Liver (tissue), 9 donors: ENCODE measurements around the gene PPM1L. TPM values are rescaled to one million over a fixed set of nuclear protein-coding genes. Genes with fewer than 3 reads are reported as not detected.

Experiments used
- DNase-seq: peaks from one replicate; pipeline ENCODE4 v3.0.0-alpha.2; 2017; ENCODE audit warnings: low spot score
- H3K27ac ChIP-seq, 2 donors: one replicate each; pipeline ENCODE4 v1.7.0; 2013; ENCODE audit warnings: inconsistent platforms in 2 of 2, low read length in 2 of 2, control low read depth in 1 of 2, low read depth in 1 of 2, mild to moderate bottlenecking in 1 of 2
- H3K27me3 ChIP-seq, 4 donors: one replicate each; pipeline versions ENCODE4 v1.6.1 to v1.7.0; 2013; ENCODE audit warnings: low read length in 3 of 4, inconsistent platforms in 1 of 4, mild to moderate bottlenecking in 1 of 4, moderate library complexity in 1 of 4; ENCODE audit not compliant: control insufficient read depth in 4 of 4, insufficient read depth in 4 of 4
- H3K36me3 ChIP-seq, 4 donors: one replicate each; pipeline versions ENCODE4 v1.6.1 to v1.7.0; 2013; ENCODE audit warnings: low read length in 3 of 4, mild to moderate bottlenecking in 3 of 4, low read depth in 1 of 4, moderate library complexity in 1 of 4; ENCODE audit not compliant: control insufficient read depth in 4 of 4, insufficient read depth in 3 of 4
- H3K4me1 ChIP-seq, 4 donors: one replicate each; pipeline versions ENCODE4 v1.6.1 to v1.7.0; 2013; ENCODE audit warnings: low read length in 3 of 4, mild to moderate bottlenecking in 3 of 4, moderate library complexity in 1 of 4; ENCODE audit not compliant: control insufficient read depth in 4 of 4, insufficient read depth in 4 of 4
- H3K4me3 ChIP-seq, 3 donors: one replicate each; pipeline versions ENCODE4 v1.6.1 to v1.7.0; 2013; ENCODE audit warnings: low read length in 3 of 3, control low read depth in 1 of 3, low read depth in 1 of 3, mild to moderate bottlenecking in 1 of 3
- H3K9ac ChIP-seq, 2 donors: one replicate each; pipeline ENCODE4 v1.7.0; 2013; ENCODE audit warnings: low read length in 2 of 2, mild to moderate bottlenecking in 2 of 2, moderate library complexity in 2 of 2, control low read depth in 1 of 2, low read depth in 1 of 2
- H3K9me3 ChIP-seq, 4 donors: one replicate each; pipeline versions ENCODE4 v1.6.1 to v1.7.0; 2013; ENCODE audit warnings: low read length in 3 of 4; ENCODE audit not compliant: control insufficient read depth in 4 of 4
- EGR1 ChIP-seq, 2 donors: IDR thresholded peaks; 2 replicates each; pipeline ENCODE4 v1.6.1; 2016 to 2018; ENCODE audit warnings: antibody characterized with exemption in 2 of 2, low read depth in 2 of 2
- FOXA1 ChIP-seq: IDR thresholded peaks from 2 replicates; pipeline ENCODE4 v1.6.1; 2016; ENCODE audit warnings: antibody characterized with exemption
- FOXA2 ChIP-seq: IDR thresholded peaks from 2 replicates; pipeline ENCODE4 v1.6.1; 2016; ENCODE audit warnings: antibody characterized with exemption
- GABPA ChIP-seq, 2 donors: IDR thresholded peaks in 1 of 2; conservative IDR thresholded peaks in 1 of 2; 2 replicates each; pipeline ENCODE4 v1.6.1; 2016; ENCODE audit warnings: antibody characterized with exemption in 2 of 2, mild to moderate bottlenecking in 1 of 2, moderate library complexity in 1 of 2
- HNF4A ChIP-seq, 2 donors: conservative IDR thresholded peaks; 2 replicates each; pipeline ENCODE4 v1.6.1; 2016; ENCODE audit warnings: antibody characterized with exemption in 2 of 2, mild to moderate bottlenecking in 2 of 2
- HNF4G ChIP-seq: IDR thresholded peaks from 2 replicates; pipeline ENCODE4 v1.6.1; 2016; ENCODE audit warnings: antibody characterized with exemption
- JUND ChIP-seq, 2 donors: IDR thresholded peaks; 2 replicates each; pipeline ENCODE4 v1.6.1; 2016; ENCODE audit warnings: antibody characterized with exemption in 2 of 2
- NR2F2 ChIP-seq: IDR thresholded peaks from 2 replicates; pipeline ENCODE4 v1.6.1; 2016; ENCODE audit warnings: antibody characterized with exemption
- RXRA ChIP-seq, 2 donors: IDR thresholded peaks; 2 replicates each; pipeline ENCODE4 v1.6.1; 2017 to 2018; ENCODE audit warnings: antibody characterized with exemption in 2 of 2, mild to moderate bottlenecking in 1 of 2
- SP1 ChIP-seq: IDR thresholded peaks from 2 replicates; pipeline ENCODE4 v1.6.1; 2018; ENCODE audit warnings: antibody characterized with exemption, mild to moderate bottlenecking
- TAF1 ChIP-seq: conservative IDR thresholded peaks from 2 replicates; pipeline ENCODE4 v1.6.1; 2016; ENCODE audit warnings: antibody characterized with exemption, mild to moderate bottlenecking
- YY1 ChIP-seq: IDR thresholded peaks from 2 replicates; pipeline ENCODE4 v1.6.1; 2016; ENCODE audit warnings: antibody characterized with exemption, mild to moderate bottlenecking
- WGBS: extraction: QIAGEN DNeasy Blood & Tissue Kit; methylation state at CpG from one replicate; pipeline ENCODE4 v1.1.7; 2013; 5-methylcytosine and 5-hydroxymethylcytosine counted together
- polyA plus RNA-seq, 2 donors: library from polyadenylated mRNA; stranded (reverse) in 1 of 2; unstranded in 1 of 2; fragments of 200-250 nt in 1 of 2; fragments of >200 nt in 1 of 2; fragmentation: Nextera tagmentation in 1 of 2; extraction: Ambion mirVana in 1 of 2; gene quantifications; one replicate each; pipeline versions ENCODE4 v1.2.1 to v1.2.3, GENCODE V29; 2013 to 2015
- total RNA-seq, 2 donors: library from RNA; depleted of rRNA; stranded (reverse); fragments of >200 nt; gene quantifications; one replicate each; pipeline ENCODE4 v1.2.3, GENCODE V29; 2014
- TF ChIP-seq, protein P1 (sequence below): IDR thresholded peaks from 2 replicates; pipeline ENCODE4 v1.6.1; 2016; ENCODE audit warnings: antibody characterized with exemption, mild to moderate bottlenecking
- TF ChIP-seq, protein P2 (sequence below): IDR thresholded peaks from 2 replicates; pipeline ENCODE4 v1.6.1; 2016; ENCODE audit warnings: antibody characterized with exemption
- TF ChIP-seq, protein P3 (sequence below): fragments of 150-350 bp; IDR thresholded peaks from 2 replicates; pipeline ENCODE4 v1.5.1; 2017; ENCODE audit warnings: improper control_type of control experiment, low read depth, low read length; ENCODE audit not compliant: missing input control
- TF ChIP-seq, protein P4 (sequence below): IDR thresholded peaks from 2 replicates; pipeline ENCODE4 v1.6.1; 2016; ENCODE audit warnings: antibody characterized with exemption
- donor health status: healthy.
- donor health status: healthy.
- donor health status: healthy.
- donor health status: healthy.
- donor health status: healthy.

The PPM1L gene
- total and polyA plus RNA-seq, 4 donors, result 1.6 to 8.5 (median 4.8) TPM

GRCh38 chr3:161066930-161067329 is 310.9 kb downstream of the PPM1L start:
- Histone ChIP-seq H3K27ac (no peak overlapping the region), H3K9ac (no peak overlapping the region), H3K27me3 (no peaks in the 10 kb centered on the region), H3K4me3 (no peak overlapping the region), H3K9me3 (no peaks in the 10 kb centered on the region), H3K4me1 (no peaks in the 10 kb centered on the region), H3K36me3 (peaks cover 0 to 4% (median 0%) of the 10 kb centered on the region in 4 donors)
- TF ChIP-seq NR2F2 (no peak), YY1 (no peak), HNF4G (no peak), RXRA (IDR thresholded peaks at IDR 0.05) (no peak), GABPA (IDR thresholded peaks at IDR 0.05 in 1 of 2, conservative IDR thresholded peaks at IDR 0.05 in 1 of 2) (no peak), TAF1 (no peak), HNF4A (conservative IDR thresholded peaks at IDR 0.05) (no peak), FOXA1 (no peak), JUND (IDR thresholded peaks at IDR 0.05) (no peak), EGR1 (IDR thresholded peaks at IDR 0.05; ENCODE audit: low read depth in 2 of 2) (no peak), SP1 (no peak)
- TF ChIP-seq, protein P1, sequence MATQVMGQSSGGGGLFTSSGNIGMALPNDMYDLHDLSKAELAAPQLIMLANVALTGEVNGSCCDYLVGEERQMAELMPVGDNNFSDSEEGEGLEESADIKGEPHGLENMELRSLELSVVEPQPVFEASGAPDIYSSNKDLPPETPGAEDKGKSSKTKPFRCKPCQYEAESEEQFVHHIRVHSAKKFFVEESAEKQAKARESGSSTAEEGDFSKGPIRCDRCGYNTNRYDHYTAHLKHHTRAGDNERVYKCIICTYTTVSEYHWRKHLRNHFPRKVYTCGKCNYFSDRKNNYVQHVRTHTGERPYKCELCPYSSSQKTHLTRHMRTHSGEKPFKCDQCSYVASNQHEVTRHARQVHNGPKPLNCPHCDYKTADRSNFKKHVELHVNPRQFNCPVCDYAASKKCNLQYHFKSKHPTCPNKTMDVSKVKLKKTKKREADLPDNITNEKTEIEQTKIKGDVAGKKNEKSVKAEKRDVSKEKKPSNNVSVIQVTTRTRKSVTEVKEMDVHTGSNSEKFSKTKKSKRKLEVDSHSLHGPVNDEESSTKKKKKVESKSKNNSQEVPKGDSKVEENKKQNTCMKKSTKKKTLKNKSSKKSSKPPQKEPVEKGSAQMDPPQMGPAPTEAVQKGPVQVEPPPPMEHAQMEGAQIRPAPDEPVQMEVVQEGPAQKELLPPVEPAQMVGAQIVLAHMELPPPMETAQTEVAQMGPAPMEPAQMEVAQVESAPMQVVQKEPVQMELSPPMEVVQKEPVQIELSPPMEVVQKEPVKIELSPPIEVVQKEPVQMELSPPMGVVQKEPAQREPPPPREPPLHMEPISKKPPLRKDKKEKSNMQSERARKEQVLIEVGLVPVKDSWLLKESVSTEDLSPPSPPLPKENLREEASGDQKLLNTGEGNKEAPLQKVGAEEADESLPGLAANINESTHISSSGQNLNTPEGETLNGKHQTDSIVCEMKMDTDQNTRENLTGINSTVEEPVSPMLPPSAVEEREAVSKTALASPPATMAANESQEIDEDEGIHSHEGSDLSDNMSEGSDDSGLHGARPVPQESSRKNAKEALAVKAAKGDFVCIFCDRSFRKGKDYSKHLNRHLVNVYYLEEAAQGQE, result no peak
- TF ChIP-seq, protein P2, sequence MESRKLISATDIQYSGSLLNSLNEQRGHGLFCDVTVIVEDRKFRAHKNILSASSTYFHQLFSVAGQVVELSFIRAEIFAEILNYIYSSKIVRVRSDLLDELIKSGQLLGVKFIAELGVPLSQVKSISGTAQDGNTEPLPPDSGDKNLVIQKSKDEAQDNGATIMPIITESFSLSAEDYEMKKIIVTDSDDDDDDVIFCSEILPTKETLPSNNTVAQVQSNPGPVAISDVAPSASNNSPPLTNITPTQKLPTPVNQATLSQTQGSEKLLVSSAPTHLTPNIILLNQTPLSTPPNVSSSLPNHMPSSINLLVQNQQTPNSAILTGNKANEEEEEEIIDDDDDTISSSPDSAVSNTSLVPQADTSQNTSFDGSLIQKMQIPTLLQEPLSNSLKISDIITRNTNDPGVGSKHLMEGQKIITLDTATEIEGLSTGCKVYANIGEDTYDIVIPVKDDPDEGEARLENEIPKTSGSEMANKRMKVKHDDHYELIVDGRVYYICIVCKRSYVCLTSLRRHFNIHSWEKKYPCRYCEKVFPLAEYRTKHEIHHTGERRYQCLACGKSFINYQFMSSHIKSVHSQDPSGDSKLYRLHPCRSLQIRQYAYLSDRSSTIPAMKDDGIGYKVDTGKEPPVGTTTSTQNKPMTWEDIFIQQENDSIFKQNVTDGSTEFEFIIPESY, result no peak
- TF ChIP-seq, protein P3, sequence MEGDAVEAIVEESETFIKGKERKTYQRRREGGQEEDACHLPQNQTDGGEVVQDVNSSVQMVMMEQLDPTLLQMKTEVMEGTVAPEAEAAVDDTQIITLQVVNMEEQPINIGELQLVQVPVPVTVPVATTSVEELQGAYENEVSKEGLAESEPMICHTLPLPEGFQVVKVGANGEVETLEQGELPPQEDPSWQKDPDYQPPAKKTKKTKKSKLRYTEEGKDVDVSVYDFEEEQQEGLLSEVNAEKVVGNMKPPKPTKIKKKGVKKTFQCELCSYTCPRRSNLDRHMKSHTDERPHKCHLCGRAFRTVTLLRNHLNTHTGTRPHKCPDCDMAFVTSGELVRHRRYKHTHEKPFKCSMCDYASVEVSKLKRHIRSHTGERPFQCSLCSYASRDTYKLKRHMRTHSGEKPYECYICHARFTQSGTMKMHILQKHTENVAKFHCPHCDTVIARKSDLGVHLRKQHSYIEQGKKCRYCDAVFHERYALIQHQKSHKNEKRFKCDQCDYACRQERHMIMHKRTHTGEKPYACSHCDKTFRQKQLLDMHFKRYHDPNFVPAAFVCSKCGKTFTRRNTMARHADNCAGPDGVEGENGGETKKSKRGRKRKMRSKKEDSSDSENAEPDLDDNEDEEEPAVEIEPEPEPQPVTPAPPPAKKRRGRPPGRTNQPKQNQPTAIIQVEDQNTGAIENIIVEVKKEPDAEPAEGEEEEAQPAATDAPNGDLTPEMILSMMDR, result no peak
- TF ChIP-seq, protein P4, sequence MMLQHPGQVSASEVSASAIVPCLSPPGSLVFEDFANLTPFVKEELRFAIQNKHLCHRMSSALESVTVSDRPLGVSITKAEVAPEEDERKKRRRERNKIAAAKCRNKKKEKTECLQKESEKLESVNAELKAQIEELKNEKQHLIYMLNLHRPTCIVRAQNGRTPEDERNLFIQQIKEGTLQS, result no peak
- 94% methylated on average over 3 of the region's 3 CpGs for WGBS
- no peak for DNase-seq

DNA sequence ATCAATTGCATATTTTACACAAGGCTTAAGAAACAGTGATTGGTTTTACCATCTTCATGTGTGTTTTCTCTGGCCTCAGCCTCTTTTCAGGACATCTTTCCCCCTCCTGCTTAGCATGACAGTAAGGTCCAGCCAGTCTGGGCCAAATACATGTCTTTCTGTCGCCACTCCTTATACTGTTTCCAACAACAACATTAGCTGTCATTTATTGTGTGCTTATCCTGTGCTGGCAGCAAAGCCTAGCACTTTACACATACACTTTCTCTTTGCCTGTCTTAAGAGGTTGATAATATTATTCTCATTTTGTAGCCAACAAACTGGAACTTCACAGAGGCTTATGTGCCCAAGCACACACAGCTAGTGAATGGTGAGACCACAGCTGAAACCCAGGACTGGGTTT is 311.3 kb downstream of the PPM1L start:
- Histone ChIP-seq H3K9ac (no peak overlapping the region), H3K27me3 (no peaks in the 10 kb centered on the region), H3K4me3 (no peak overlapping the region), H3K36me3 (peaks cover 0 to 4% (median 0%) of the 10 kb centered on the region in 4 donors), H3K9me3 (no peaks in the 10 kb centered on the region), H3K27ac (no peak overlapping the region), H3K4me1 (no peaks in the 10 kb centered on the region)
- TF ChIP-seq FOXA2, result no peak
- TF ChIP-seq, protein P3, result no peak
- no peak for DNase-seq
- 97% methylated on average over 1 of the region's 1 CpG for WGBS
